Measurements from ENCODE around the gene UBXN6.

Gene UBXN6

DNA sequence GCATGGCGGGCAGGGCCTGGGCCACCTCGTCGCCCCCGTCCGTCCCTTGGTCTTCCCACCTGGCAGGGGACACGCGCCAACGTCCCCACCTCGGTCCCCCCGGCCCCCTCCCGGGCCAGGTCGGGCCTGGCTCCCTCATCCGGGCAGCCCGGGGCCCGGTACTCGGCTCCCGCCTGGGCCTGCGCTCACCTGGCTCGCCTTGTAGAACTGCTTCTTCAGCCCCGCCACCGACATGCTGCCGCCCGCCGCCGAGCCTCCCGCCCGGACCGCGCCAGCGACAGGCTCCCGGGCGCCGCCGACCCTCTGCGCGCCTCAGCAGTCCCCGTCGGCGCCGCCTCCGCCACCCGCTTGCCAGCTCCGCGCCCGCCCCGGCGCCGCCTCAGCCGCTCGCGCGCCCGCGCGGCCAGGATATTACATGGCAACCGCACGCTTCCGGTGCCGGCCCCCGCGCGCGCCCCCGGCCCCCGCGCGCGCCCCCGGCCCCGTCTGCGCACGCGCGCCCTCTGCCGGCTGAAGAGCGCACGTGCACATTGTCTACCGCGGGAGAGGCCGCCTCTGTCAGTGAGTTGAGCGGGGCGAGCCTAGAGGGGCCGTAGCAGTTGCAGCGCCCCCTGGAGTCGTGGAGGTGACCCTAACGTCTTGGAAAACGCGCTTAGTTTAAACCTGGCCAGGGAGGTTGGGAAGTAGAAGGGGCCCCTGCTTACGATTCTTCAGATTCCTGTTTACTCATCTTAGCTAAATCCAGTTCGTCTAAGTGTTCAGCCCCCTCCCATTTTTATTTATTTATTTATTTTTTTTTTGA is 57.3 kb downstream of the UBXN6 start, which contains the start of gene SH3GL1:
Gene SH3GL1, minus strand, starts transcription at position 413 of the 802 bp plus-strand sequence. Its CDS starts 179 bp downstream, at position 234.
- TF ChIP-seq ZFX (IDR thresholded peaks at IDR 0.05; ENCODE audit: borderline replicate concordance) = no peak
- TF ChIP-seq, protein P1, sequence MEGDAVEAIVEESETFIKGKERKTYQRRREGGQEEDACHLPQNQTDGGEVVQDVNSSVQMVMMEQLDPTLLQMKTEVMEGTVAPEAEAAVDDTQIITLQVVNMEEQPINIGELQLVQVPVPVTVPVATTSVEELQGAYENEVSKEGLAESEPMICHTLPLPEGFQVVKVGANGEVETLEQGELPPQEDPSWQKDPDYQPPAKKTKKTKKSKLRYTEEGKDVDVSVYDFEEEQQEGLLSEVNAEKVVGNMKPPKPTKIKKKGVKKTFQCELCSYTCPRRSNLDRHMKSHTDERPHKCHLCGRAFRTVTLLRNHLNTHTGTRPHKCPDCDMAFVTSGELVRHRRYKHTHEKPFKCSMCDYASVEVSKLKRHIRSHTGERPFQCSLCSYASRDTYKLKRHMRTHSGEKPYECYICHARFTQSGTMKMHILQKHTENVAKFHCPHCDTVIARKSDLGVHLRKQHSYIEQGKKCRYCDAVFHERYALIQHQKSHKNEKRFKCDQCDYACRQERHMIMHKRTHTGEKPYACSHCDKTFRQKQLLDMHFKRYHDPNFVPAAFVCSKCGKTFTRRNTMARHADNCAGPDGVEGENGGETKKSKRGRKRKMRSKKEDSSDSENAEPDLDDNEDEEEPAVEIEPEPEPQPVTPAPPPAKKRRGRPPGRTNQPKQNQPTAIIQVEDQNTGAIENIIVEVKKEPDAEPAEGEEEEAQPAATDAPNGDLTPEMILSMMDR (IDR thresholded peaks at IDR 0.05) = peak; percentile 100
- H3K27ac ChIP-seq = peak within 1 kb of the TSS; percentile 83

DNA sequence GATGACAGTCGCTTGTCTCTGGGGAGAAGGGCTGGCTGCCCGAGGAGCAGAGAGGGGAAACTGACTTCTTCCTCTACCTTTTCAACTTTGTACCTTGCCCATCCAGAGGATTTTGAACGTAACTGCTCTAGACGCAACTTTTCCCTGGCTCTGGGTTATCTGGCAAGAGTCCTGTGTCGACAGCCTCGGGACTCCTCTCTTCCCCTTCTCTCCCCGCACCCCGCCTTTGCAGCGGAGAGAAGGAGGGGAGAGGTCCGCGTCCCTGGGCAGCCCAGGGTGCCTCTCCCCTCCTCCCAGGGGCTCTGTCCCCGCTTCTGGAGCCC is 57.8 kb downstream of the UBXN6 start:
- no peak for TF ChIP-seq ZFX (IDR thresholded peaks at IDR 0.05; ENCODE audit: borderline replicate concordance)
- TF ChIP-seq, protein P1 (IDR thresholded peaks at IDR 0.05) = no peak
- H3K27ac ChIP-seq = peak overlapping the region; percentile 83

DNA sequence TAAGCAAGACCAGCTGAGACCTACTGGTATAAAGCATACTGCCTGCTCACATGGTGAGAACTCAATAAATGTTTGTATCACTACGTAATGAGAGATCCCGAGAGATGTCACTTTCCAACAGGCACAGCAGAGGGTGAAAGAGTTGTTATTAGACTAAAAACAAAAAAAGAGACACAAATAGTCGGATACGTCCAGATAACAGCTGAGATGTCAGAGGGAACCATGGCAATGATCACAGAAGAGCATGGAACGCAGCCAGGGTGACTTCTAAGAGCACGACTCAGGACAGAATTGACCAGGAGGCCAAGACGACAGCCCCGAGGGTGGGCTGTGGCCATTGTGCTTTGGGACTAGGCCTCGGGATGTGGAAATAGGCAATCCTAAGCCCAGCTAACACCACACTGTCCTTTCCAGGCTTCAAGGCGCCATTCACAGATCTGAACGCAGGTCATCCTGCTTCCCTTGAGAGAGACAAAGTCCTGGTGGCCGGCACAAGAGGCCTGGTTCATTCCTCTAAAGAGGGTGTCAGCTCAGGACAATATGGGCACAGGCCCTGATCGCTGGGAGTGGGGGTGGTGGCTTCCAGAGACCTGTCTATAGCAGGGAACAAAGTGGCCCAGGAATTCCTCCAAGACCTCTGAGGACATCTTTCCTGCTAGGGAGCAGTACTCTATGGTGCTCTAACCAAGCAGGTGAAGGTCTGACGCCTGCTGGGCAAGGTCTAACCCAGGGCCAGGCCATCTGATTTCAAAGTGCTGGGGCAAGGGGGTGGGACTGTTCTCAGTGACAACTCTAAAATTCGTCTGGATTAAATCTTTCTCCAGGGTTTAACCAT is 60.4 kb downstream of the UBXN6 start:
- TF ChIP-seq, protein P1 (IDR thresholded peaks at IDR 0.05) = no peak
- no peak for TF ChIP-seq ZFX (IDR thresholded peaks at IDR 0.05; ENCODE audit: borderline replicate concordance)
- H3K27ac ChIP-seq = no peak overlapping the region
